HEK293 (cell line): Measurements from ENCODE around the gene ANO7.

Source experiments
- CTCF ChIA-PET: fragments of 350-600 bp; formaldehyde crosslinking; extraction: SDS; loops from one replicate; lab custom pipeline; 2021; ENCODE audit warnings: antibody characterized with exemption; lab: Yijun Ruan, JAX
- POLR2A ChIA-PET: fragments of 300-600 bp; formaldehyde crosslinking; extraction: SDS; loops from one replicate; lab custom pipeline; 2020; ENCODE audit warnings: antibody characterized with exemption, inconsistent platforms; lab: Yijun Ruan, JAX
- H3K27ac ChIP-seq: fragments of 200-500 bp; sonication (Bioruptor generic); 2 replicates; pipeline ENCODE4 v1.5.1; 2014; ENCODE audit warnings: low read depth, low read length, control low read depth, inconsistent platforms; ENCODE audit errors: extremely low read depth
- H3K36me3 ChIP-seq, 2 experiments: fragments of 200-500 bp in 1 of 2; sonication (Bioruptor generic) in 1 of 2; 1 replicate in 1 of 2; 2 replicates in 1 of 2; pipeline ENCODE4 v1.5.1; 2014 to 2017; ENCODE audit warnings: inconsistent platforms in 2 of 2, low read length in 2 of 2; ENCODE audit not compliant: control insufficient read depth in 2 of 2, insufficient read depth in 1 of 2
- H3K4me1 ChIP-seq: fragments of 200-500 bp; sonication (Bioruptor generic); 2 replicates; pipeline ENCODE4 v1.5.1; 2014; ENCODE audit warnings: mild to moderate bottlenecking, low read length, inconsistent platforms; ENCODE audit not compliant: control insufficient read depth, insufficient read depth
- H3K4me3 ChIP-seq: 2 replicates; pipeline ENCODE4 v1.5.1; 2011; ENCODE audit warnings: low read depth, mild to moderate bottlenecking, control low read depth, low read length, moderate library complexity
- H3K9me3 ChIP-seq: fragments of 200-500 bp; sonication (Bioruptor generic); 2 replicates; pipeline ENCODE4 v1.5.1; 2014; ENCODE audit warnings: low read depth, low read length, inconsistent platforms; ENCODE audit not compliant: control insufficient read depth, insufficient read depth
- AEBP2 ChIP-seq: fragments of 450-650 bp; formaldehyde crosslinking; IDR thresholded peaks from 2 replicates; pipeline ENCODE4 v1.5.1; 2016; ENCODE audit warnings: missing biosample characterization, missing genetic modification characterization, borderline replicate concordance
- HOXD13 ChIP-seq: sonication (generic); formaldehyde crosslinking; IDR thresholded peaks from 2 replicates; pipeline ENCODE4 v1.8.0; 2022; ENCODE audit warnings: missing genetic modification reagents, borderline replicate concordance
- OVOL3 ChIP-seq: fragments of 450-650 bp; formaldehyde crosslinking; IDR thresholded peaks from 2 replicates; pipeline ENCODE4 v1.5.1; 2016; ENCODE audit warnings: missing biosample characterization, missing genetic modification characterization
- PRDM4 ChIP-seq: fragments of 450-650 bp; formaldehyde crosslinking; IDR thresholded peaks from 2 replicates; pipeline ENCODE4 v1.5.1; 2017; ENCODE audit warnings: missing biosample characterization, missing genetic modification characterization
- SCRT2 ChIP-seq: fragments of 450-650 bp; formaldehyde crosslinking; IDR thresholded peaks from 2 replicates; pipeline ENCODE4 v1.5.1; 2016; ENCODE audit warnings: missing biosample characterization, missing genetic modification characterization
- SP7 ChIP-seq: fragments of 450-650 bp; formaldehyde crosslinking; IDR thresholded peaks from 2 replicates; pipeline ENCODE4 v1.5.1; 2016; ENCODE audit warnings: missing biosample characterization, missing genetic modification characterization
- ZBTB49 ChIP-seq: fragments of 450-650 bp; formaldehyde crosslinking; IDR thresholded peaks from 2 replicates; pipeline ENCODE4 v1.5.1; 2016; ENCODE audit warnings: missing biosample characterization, missing genetic modification characterization, low read depth
- ZFP37 ChIP-seq: fragments of 450-650 bp; formaldehyde crosslinking; IDR thresholded peaks from 2 replicates; pipeline ENCODE4 v1.5.1; 2016; ENCODE audit warnings: missing biosample characterization, missing genetic modification characterization
- ZFP41 ChIP-seq: fragments of 450-650 bp; formaldehyde crosslinking; IDR thresholded peaks from 2 replicates; pipeline ENCODE4 v1.5.1; 2016; ENCODE audit warnings: missing biosample characterization, missing genetic modification characterization, borderline replicate concordance
- ZNF114 ChIP-seq: fragments of 450-650 bp; formaldehyde crosslinking; IDR thresholded peaks from 2 replicates; pipeline ENCODE4 v1.5.0; 2017; ENCODE audit warnings: missing biosample characterization, missing genetic modification characterization
- ZNF140 ChIP-seq: fragments of 450-650 bp; formaldehyde crosslinking; IDR thresholded peaks from 2 replicates; pipeline ENCODE4 v1.5.1; 2016; ENCODE audit warnings: missing biosample characterization, missing genetic modification characterization
- ZNF266 ChIP-seq: fragments of 450-650 bp; formaldehyde crosslinking; IDR thresholded peaks from 2 replicates; pipeline ENCODE4 v1.5.1; 2016; ENCODE audit warnings: missing biosample characterization, missing genetic modification characterization, low read depth
- ZNF280D ChIP-seq: fragments of 450-650 bp; formaldehyde crosslinking; IDR thresholded peaks from 2 replicates; pipeline ENCODE4 v1.5.1; 2016; ENCODE audit warnings: missing biosample characterization, missing genetic modification characterization
- ZNF341 ChIP-seq: fragments of 450-650 bp; formaldehyde crosslinking; IDR thresholded peaks from 2 replicates; pipeline ENCODE4; 2016; ENCODE audit warnings: low read depth, missing biosample characterization, missing genetic modification characterization
- ZNF423 ChIP-seq: fragments of 450-650 bp; formaldehyde crosslinking; IDR thresholded peaks from 2 replicates; pipeline ENCODE4 v1.5.1; 2016; ENCODE audit warnings: missing biosample characterization, missing genetic modification characterization
- ZNF510 ChIP-seq: fragments of 450-650 bp; formaldehyde crosslinking; IDR thresholded peaks from 2 replicates; pipeline ENCODE4 v1.5.1; 2018; ENCODE audit warnings: mild to moderate bottlenecking, missing genetic modification characterization, missing biosample characterization; ENCODE audit not compliant: insufficient replicate concordance
- ZNF561 ChIP-seq: fragments of 450-650 bp; IDR thresholded peaks from 2 replicates; pipeline ENCODE4 v1.5.1; 2018; ENCODE audit warnings: missing biosample characterization, missing genetic modification characterization, borderline replicate concordance
- ZNF571 ChIP-seq: fragments of 450-650 bp; formaldehyde crosslinking; IDR thresholded peaks from 2 replicates; pipeline ENCODE4 v1.5.0; 2017; ENCODE audit warnings: missing biosample characterization, missing genetic modification characterization
- ZNF610 ChIP-seq: fragments of 450-650 bp; formaldehyde crosslinking; IDR thresholded peaks from 2 replicates; pipeline ENCODE4 v1.5.1; 2016; ENCODE audit warnings: missing biosample characterization, missing genetic modification characterization, borderline replicate concordance
- ZNF645 ChIP-seq: fragments of 450-650 bp; formaldehyde crosslinking; IDR thresholded peaks from 2 replicates; pipeline ENCODE4; 2016; ENCODE audit warnings: missing biosample characterization, missing genetic modification characterization
- ZNF701 ChIP-seq: fragments of 450-650 bp; formaldehyde crosslinking; IDR thresholded peaks from 2 replicates; pipeline ENCODE4 v1.5.1; 2016; ENCODE audit warnings: missing biosample characterization, missing genetic modification characterization
- ZNF76 ChIP-seq: fragments of 450-650 bp; formaldehyde crosslinking; IDR thresholded peaks from 2 replicates; pipeline ENCODE4; 2016; ENCODE audit warnings: low read depth, missing biosample characterization, missing genetic modification characterization, borderline replicate concordance
- ZSCAN18 ChIP-seq: fragments of 450-650 bp; formaldehyde crosslinking; IDR thresholded peaks from 2 replicates; pipeline ENCODE4 v1.5.1; 2016; ENCODE audit warnings: missing biosample characterization, missing genetic modification characterization

ANO7 gene

GRCh38 chr2:241204010-241204384, 15.5 kb downstream of the ANO7 start (continued):
- TF ChIP-seq ZNF140 (tag by site-specific recombination) (no peak), ZNF510 (no peak), ZNF701 (tag by site-specific recombination) (no peak), ZSCAN18 (tag by site-specific recombination) (no peak), ZNF645 (tag by site-specific recombination) (no peak)

- Histone ChIP-seq H3K27ac (no peak overlapping the region), H3K9me3 (no peaks in the 10 kb centered on the region), H3K4me1 (no peaks in the 10 kb centered on the region), H3K36me3 (no peaks in the 10 kb centered on the region), H3K4me3 (no peak overlapping the region)
- no peak for TF ChIP-seq ZNF341 (tag by site-specific recombination)
- no peak for TF ChIP-seq OVOL3
- no peak for TF ChIP-seq SP7 (tag by site-specific recombination)
- no peak for TF ChIP-seq AEBP2 (tag by site-specific recombination)
- TF ChIP-seq ZNF610 (tag by site-specific recombination) = no peak
- TF ChIP-seq ZNF114 (tag by site-specific recombination) = no peak
- no peak for TF ChIP-seq ZNF76 (tag by site-specific recombination)
- no peak for TF ChIP-seq ZNF561 (tag by site-specific recombination)
- no peak for TF ChIP-seq ZNF280D (tag by site-specific recombination)
- no peak for TF ChIP-seq ZNF571 (tag by site-specific recombination)
- no peak for TF ChIP-seq ZNF266 (tag by site-specific recombination)
- no peak for TF ChIP-seq ZBTB49 (tag by site-specific recombination)
- no peak for TF ChIP-seq PRDM4 (tag by site-specific recombination)
- no peak for TF ChIP-seq ZNF423 (tag by site-specific recombination)
- no peak for TF ChIP-seq ZFP37 (tag by site-specific recombination)
- TF ChIP-seq SCRT2 (tag by site-specific recombination) = no peak
- no peak for TF ChIP-seq HOXD13 (CRISPR knock-in tag)
- TF ChIP-seq ZFP41 (tag by site-specific recombination) = no peak
- ChIA-PET CTCF (no interaction called here), POLR2A (no interaction called here)
These were observed 16.0 kb downstream of the ANO7 start for GRCh38 chr2:241204490-241204889.
